Thyroid gland (tissue), 4 donors: ENCODE measurements around the gene EZR. TPM values are rescaled to one million over a fixed set of nuclear protein-coding genes. Genes with fewer than 3 reads are reported as not detected.

ENCODE experiments used
- DNase-seq, 2 donors: peaks; one replicate each; pipeline ENCODE4 v3.0.0-alpha.2; 2019
- H3K27ac ChIP-seq, 3 donors: fragments of 200-600 bp; sonication (generic); 1 replicate in 2 of 3; 2 replicates in 1 of 3; pipeline ENCODE4 v1.5.1; 2016 to 2019; ENCODE audit warnings: mild to moderate bottlenecking in 1 of 3, moderate library complexity in 1 of 3
- H3K27me3 ChIP-seq: fragments of 200-600 bp; sonication (generic); one replicate; pipeline ENCODE4 v1.5.1; 2019
- H3K36me3 ChIP-seq, 2 donors: fragments of 200-600 bp; sonication (generic); one replicate each; pipeline ENCODE4 v1.5.1; 2016 to 2019
- H3K4me1 ChIP-seq, 2 donors: fragments of 200-600 bp; sonication (generic); one replicate each; pipeline ENCODE4 v1.5.1; 2017 to 2019
- H3K4me3 ChIP-seq, 3 donors: fragments of 200-600 bp; sonication (generic); replicated peaks in 1 of 3; 1 replicate in 2 of 3; 2 replicates in 1 of 3; pipeline ENCODE4 v1.5.1; 2016; ENCODE audit warnings: mild to moderate bottlenecking in 1 of 3
- H3K9me3 ChIP-seq: fragments of 200-600 bp; sonication (generic); one replicate; pipeline ENCODE4 v1.5.1; 2017
- CTCF ChIP-seq, 6 experiments: fragments of 200-600 bp in 3 of 6; fragments of 450-650 bp in 3 of 6; sonication (generic) in 3 of 6; IDR thresholded peaks; one replicate each; pipeline ENCODE4 v1.5.1; 2016 to 2019; ENCODE audit warnings: antibody characterized with exemption in 6 of 6, mild to moderate bottlenecking in 2 of 6, inconsistent platforms in 1 of 6, moderate library complexity in 1 of 6
- POLR2A ChIP-seq, 2 donors: fragments of 450-650 bp; IDR thresholded peaks; one replicate each; pipeline ENCODE4 v1.6.1; 2017; ENCODE audit warnings: antibody characterized with exemption in 2 of 2, mild to moderate bottlenecking in 2 of 2, moderate library complexity in 1 of 2
- WGBS, 2 donors: methylation state at CpG; one replicate each; pipeline ENCODE4 v1.1.5; 2017; 5-methylcytosine and 5-hydroxymethylcytosine counted together
- intact Hi-C: fragments of 100-400 bp; cut with DNase I; formaldehyde crosslinking; loops from one replicate; pipeline ENCODE4 v1.15.1; 2023
- total RNA-seq, 4 donors: library from RNA; depleted of rRNA; stranded (reverse); fragments of >200 nt; gene quantifications; one replicate each; pipeline ENCODE4 v1.2.3, GENCODE V29; 2016

Gene EZR
- total RNA-seq, 4 donors from 2014 or later: 221 to 412 (median 339) TPM

GRCh38 chr6:158785036-158785435, 34.1 kb downstream of the EZR start:
- intact Hi-C loops: no loop called here
- Histone ChIP-seq H3K27me3 (no peaks in the 10 kb centered on the region), H3K9me3 (no peaks in the 10 kb centered on the region), H3K27ac (peak overlapping the region; percentile 93 to 97 (median 95)), H3K4me1 (peaks cover 52 to 71% of the 10 kb centered on the region in 2 donors), H3K36me3 (peaks cover 46 to 49% of the 10 kb centered on the region in 2 donors), H3K4me3 (no peak overlapping the region)
- TF ChIP-seq CTCF (IDR thresholded peaks at IDR 0.05): no peak
- TF ChIP-seq POLR2A (IDR thresholded peaks at IDR 0.05): peak in 1 of 2 donors; percentile 31
- WGBS, 2 donors: 32 to 55% methylated on average over 11 to 12 of the region's 12 CpGs
- DNase-seq: peak; percentile 98

- Histone ChIP-seq H3K4me1 (peaks cover 47 to 68% of the 10 kb centered on the region in 2 donors), H3K27ac (peak overlapping the region; percentile 74 to 97 (median 93)), H3K27me3 (no peaks in the 10 kb centered on the region), H3K4me3 (no peak overlapping the region), H3K36me3 (peaks cover 46 to 49% of the 10 kb centered on the region in 2 donors), H3K9me3 (no peaks in the 10 kb centered on the region)
- WGBS, 2 donors: 35 to 44% methylated on average over 6 of the region's 6 CpGs
- peak; percentile 92 to 94 for DNase-seq
- TF ChIP-seq POLR2A (IDR thresholded peaks at IDR 0.05) (no peak), CTCF (IDR thresholded peaks at IDR 0.05) (no peak)
- intact Hi-C loops: no loop called here
These were observed 34.7 kb downstream of the EZR start for GRCh38 chr6:158784505-158784904.

- intact Hi-C loops: no loop called here
- Histone ChIP-seq H3K4me3 (no peak overlapping the region), H3K27ac (peak overlapping the region; percentile 74 to 97 (median 93)), H3K4me1 (peaks cover 42 to 63% of the 10 kb centered on the region in 2 donors), H3K9me3 (no peaks in the 10 kb centered on the region), H3K36me3 (peaks cover 46 to 49% of the 10 kb centered on the region in 2 donors), H3K27me3 (no peaks in the 10 kb centered on the region)
- DNase-seq: no peak
- 97 to 98% methylated on average over 5 of the region's 5 CpGs for WGBS, 2 donors
- TF ChIP-seq POLR2A (IDR thresholded peaks at IDR 0.05): no peak
- TF ChIP-seq CTCF (IDR thresholded peaks at IDR 0.05): no peak
These were observed 35.3 kb downstream of the EZR start for GRCh38 chr6:158783851-158784250.

- Histone ChIP-seq H3K27me3 (no peaks in the 10 kb centered on the region), H3K27ac (peak overlapping the region; percentile 74 to 97 (median 93)), H3K9me3 (no peaks in the 10 kb centered on the region), H3K4me3 (no peak overlapping the region), H3K36me3 (peaks cover 40 to 41% of the 10 kb centered on the region in 2 donors), H3K4me1 (peaks cover 47 to 63% of the 10 kb centered on the region in 2 donors)
- intact Hi-C loops: no loop called here
- TF ChIP-seq CTCF (IDR thresholded peaks at IDR 0.05) (no peak), POLR2A (IDR thresholded peaks at IDR 0.05) (no peak)
- WGBS, 2 donors: 80 to 100% methylated on average over 1 to 2 of the region's 4 CpGs
- DNase-seq: no peak
These were observed 36.1 kb downstream of the EZR start for GRCh38 chr6:158783167-158783450.

GRCh38 chr6:158782432-158783166, 36.6 kb downstream of the EZR start:
- Histone ChIP-seq H3K36me3 (peaks cover 34 to 39% of the 10 kb centered on the region in 2 donors), H3K27me3 (no peaks in the 10 kb centered on the region), H3K27ac (peak overlapping the region; percentile 93 to 97 (median 93)), H3K4me1 (peaks cover 47 to 66% of the 10 kb centered on the region in 2 donors), H3K9me3 (no peaks in the 10 kb centered on the region), H3K4me3 (no peak overlapping the region)
- TF ChIP-seq POLR2A (IDR thresholded peaks at IDR 0.05) (no peak), CTCF (IDR thresholded peaks at IDR 0.05) (no peak)
- WGBS, 2 donors: 91 to 95% methylated on average over 11 of the region's 11 CpGs
- intact Hi-C loops: no loop called here
- no peak for DNase-seq
